LNCaP clone FGC (cell line): Measurements from ENCODE around the gene GCGR.
A peak's percentile ranks its signal among the peaks of the same experiment; 100 is the strongest.

Experiments used
- DNase-seq: peaks from one replicate; pipeline ENCODE4 v3.0.0-alpha.2; 2011; ENCODE audit warnings: low read depth
- H3K4me3 ChIP-seq: 2 replicates; pipeline ENCODE4 v1.5.1; 2011; ENCODE audit warnings: mild to moderate bottlenecking, low read depth, low read length, control low read depth
- CTCF ChIP-seq: IDR thresholded peaks from 2 replicates; pipeline ENCODE4 v1.5.1; 2012; ENCODE audit warnings: mild to moderate bottlenecking; ENCODE audit not compliant: control insufficient read depth, insufficient read depth; ENCODE audit errors: extremely low read depth

GCGR gene

GRCh38 chr17:81821147-81821546 is 17.2 kb downstream of the GCGR start:
- DNase-seq = no peak
- no peak for TF ChIP-seq CTCF
- H3K4me3 ChIP-seq = no peak overlapping the region

GRCh38 chr17:81821603-81822311 is 17.8 kb downstream of the GCGR start:
- TF ChIP-seq CTCF = peak; percentile 83
- DNase-seq = peak; percentile 93
- H3K4me3 ChIP-seq = no peak overlapping the region

- no peak for TF ChIP-seq CTCF
- no peak for DNase-seq
- H3K4me3 ChIP-seq = no peak overlapping the region
Observed at GRCh38 chr17:81822312-81822637, 18.3 kb downstream of the GCGR start.

GRCh38 chr17:81822996-81823819 is 19.3 kb downstream of the GCGR start:
- DNase-seq = no peak
- no peak overlapping the region for H3K4me3 ChIP-seq
- TF ChIP-seq CTCF = no peak

GRCh38 chr17:81823820-81824550 is 20.0 kb downstream of the GCGR start:
- H3K4me3 ChIP-seq = no peak overlapping the region
- DNase-seq = no peak
- no peak for TF ChIP-seq CTCF

GRCh38 chr17:81824595-81824994 is 20.6 kb downstream of the GCGR start:
- no peak overlapping the region for H3K4me3 ChIP-seq
- no peak for DNase-seq
- TF ChIP-seq CTCF = no peak
